Memory B cell (primary cell): Measurements from ENCODE around the gene KYNU.

Source experiments
- ATAC-seq: fragments of 150-1000 bp; cut with Tn5 transposase; 2 replicates; pipeline ENCODE4 v1.10.0; 2021; ENCODE audit warnings: low read depth, mild to moderate bottlenecking, moderate library complexity
- DNase-seq, 2 donors: peaks; one replicate each; pipeline ENCODE4 v3.0.0; 2022; ENCODE audit warnings: low spot score in 2 of 2
- H3K27ac Mint-ChIP-seq: one replicate; pipeline ENCODE4 v1.8.0; 2022; ENCODE audit warnings: mild to moderate bottlenecking, moderate library complexity, mixed read lengths
- H3K27me3 Mint-ChIP-seq: one replicate; pipeline ENCODE4 v1.8.0; 2022; ENCODE audit warnings: mixed read lengths
- H3K36me3 Mint-ChIP-seq: one replicate; pipeline ENCODE4 v1.8.0; 2022; ENCODE audit warnings: mild to moderate bottlenecking, mixed read lengths
- H3K4me1 Mint-ChIP-seq: one replicate; pipeline ENCODE4 v1.8.0; 2022; ENCODE audit warnings: mixed read lengths
- H3K4me3 Mint-ChIP-seq: one replicate; pipeline ENCODE4 v1.8.0; 2022; ENCODE audit warnings: mild to moderate bottlenecking, moderate library complexity, mixed read lengths
- H3K9me3 Mint-ChIP-seq: one replicate; pipeline ENCODE4 v1.8.0; 2022; ENCODE audit warnings: mixed read lengths

The KYNU gene

DNA sequence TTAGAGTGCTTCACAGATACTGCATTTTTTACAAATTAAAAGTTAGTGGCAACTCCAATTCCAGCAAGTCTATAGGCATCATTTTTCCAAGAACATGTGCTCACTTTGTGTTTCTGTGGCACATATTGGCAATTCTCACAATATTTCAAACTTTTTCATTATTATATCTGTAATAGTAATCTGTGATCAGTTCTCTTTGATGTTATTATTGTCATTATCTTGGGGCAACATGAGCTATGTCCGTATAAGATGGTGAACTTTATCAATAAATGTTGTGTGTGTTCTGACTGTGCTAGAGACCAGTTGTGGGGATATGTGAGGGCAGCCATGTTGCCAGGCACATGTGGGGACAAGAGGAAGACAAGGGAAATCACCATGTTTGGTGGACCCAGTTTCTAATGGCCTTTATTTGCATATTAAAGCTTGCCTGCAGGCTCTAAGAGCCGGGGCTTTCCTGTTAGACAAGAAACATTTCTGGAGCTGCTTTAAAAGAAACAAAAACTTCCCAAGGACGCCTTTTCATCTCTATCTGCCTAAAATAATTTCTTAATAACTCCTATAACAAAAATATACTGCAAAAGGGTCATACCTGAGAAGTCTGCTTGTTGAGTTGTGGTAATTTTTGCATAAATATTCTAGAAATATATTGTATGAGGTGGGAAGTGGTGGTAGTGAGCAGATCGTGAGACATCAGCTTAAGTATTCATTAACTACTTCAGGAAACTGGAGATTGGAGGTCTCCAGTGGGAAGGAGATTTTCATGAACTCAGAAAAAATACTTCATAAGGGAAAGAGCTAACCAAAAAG is 37.2 kb downstream of the KYNU start:
- peaks cover 37% of the 10 kb centered on the region for H3K4me1 Mint-ChIP-seq
- no peaks in the 10 kb centered on the region for H3K27me3 Mint-ChIP-seq
- H3K27ac Mint-ChIP-seq: peak overlapping the region; percentile 94
- peak; percentile 15 to 29 for DNase-seq
- H3K4me3 Mint-ChIP-seq: peak overlapping the region; percentile 75
- H3K9me3 Mint-ChIP-seq: peaks cover 9% of the 10 kb centered on the region
- ATAC-seq: peak; percentile 100
- H3K36me3 Mint-ChIP-seq: peaks cover 26% of the 10 kb centered on the region

DNA sequence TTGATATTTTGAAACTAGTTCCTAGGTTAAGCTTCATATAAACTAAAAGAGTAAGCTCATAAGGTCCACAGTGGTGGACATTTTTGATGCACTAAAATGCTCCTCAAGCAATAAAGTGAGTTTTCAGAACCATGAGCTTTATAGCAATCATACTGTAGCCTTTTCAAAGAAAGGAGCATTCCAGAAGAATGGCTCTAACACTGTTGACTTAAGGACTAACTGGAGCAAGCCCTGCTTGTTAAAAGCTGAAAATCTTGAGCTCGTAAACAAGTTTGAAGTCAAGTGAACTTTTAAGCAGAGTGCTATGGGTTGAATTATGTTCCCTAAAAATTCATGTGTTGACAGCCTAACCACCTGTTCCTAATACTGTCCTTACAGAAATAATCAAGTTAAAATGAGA is 38.0 kb downstream of the KYNU start:
- Mint-ChIP-seq H3K9me3 (peaks cover 9% of the 10 kb centered on the region), H3K27ac (peak overlapping the region; percentile 94), H3K4me3 (peak overlapping the region; percentile 75), H3K4me1 (peaks cover 37% of the 10 kb centered on the region), H3K36me3 (peaks cover 26% of the 10 kb centered on the region), H3K27me3 (no peaks in the 10 kb centered on the region)
- no peak for DNase-seq
- no peak for ATAC-seq

- Mint-ChIP-seq H3K27ac (no peak overlapping the region), H3K27me3 (no peaks in the 10 kb centered on the region), H3K36me3 (peaks cover 21% of the 10 kb centered on the region), H3K9me3 (peaks cover under 1% of the 10 kb centered on the region), H3K4me1 (peaks cover 23% of the 10 kb centered on the region), H3K4me3 (no peak overlapping the region)
- DNase-seq (no peak), ATAC-seq (no peak)
Observed at GRCh38 chr2:142918624-142919023, 41.2 kb downstream of the KYNU start.

DNA sequence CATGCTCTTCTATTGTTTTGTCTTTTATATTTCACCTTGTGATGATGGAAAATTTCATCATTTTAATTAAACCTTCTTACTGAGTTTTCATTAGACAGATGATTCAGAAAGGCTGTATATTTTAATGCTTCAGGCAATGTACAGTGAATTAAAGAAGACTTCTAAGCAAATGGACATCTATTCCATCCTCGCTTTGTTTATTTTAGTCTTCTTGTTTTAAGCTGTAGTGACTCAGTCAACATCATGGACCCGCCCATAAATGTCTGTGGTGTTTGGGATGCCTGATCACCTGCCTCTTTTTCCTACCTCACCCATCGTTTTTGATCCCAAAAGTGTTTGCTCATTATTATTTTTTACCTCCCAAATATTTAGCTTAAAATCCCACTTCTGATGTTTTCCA is 43.1 kb downstream of the KYNU start:
- Mint-ChIP-seq H3K36me3 (peaks cover 24% of the 10 kb centered on the region), H3K27ac (peak overlapping the region; percentile 31), H3K4me1 (peaks cover 10% of the 10 kb centered on the region), H3K9me3 (no peaks in the 10 kb centered on the region), H3K4me3 (no peak overlapping the region), H3K27me3 (no peaks in the 10 kb centered on the region)
- ATAC-seq: no peak
- no peak for DNase-seq

DNA sequence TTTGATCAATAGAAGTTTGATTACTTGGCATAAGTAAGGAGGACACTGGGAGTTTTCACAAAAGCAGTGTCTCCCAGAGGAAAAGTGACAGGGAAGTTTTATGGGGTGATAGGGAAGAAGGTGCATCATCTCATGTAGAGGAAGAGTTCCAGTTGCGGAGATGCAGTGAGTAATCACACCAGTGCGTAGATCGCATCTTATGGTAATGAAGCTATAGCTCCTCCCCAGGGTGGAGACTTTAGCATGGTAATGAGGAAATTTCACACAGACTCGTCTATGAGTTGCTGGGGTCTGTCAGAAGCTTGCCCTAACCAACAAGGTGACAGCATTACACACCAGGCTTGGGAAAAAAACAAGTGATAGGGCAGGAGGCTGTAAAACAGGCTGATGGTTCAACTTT is 49.0 kb downstream of the KYNU start:
- H3K4me1 Mint-ChIP-seq: peaks cover 3% of the 10 kb centered on the region
- peaks cover 21% of the 10 kb centered on the region for H3K36me3 Mint-ChIP-seq
- H3K9me3 Mint-ChIP-seq: no peaks in the 10 kb centered on the region
- H3K27me3 Mint-ChIP-seq: no peaks in the 10 kb centered on the region
- DNase-seq: no peak
- H3K4me3 Mint-ChIP-seq: no peak overlapping the region
- no peak overlapping the region for H3K27ac Mint-ChIP-seq
- no peak for ATAC-seq

DNA sequence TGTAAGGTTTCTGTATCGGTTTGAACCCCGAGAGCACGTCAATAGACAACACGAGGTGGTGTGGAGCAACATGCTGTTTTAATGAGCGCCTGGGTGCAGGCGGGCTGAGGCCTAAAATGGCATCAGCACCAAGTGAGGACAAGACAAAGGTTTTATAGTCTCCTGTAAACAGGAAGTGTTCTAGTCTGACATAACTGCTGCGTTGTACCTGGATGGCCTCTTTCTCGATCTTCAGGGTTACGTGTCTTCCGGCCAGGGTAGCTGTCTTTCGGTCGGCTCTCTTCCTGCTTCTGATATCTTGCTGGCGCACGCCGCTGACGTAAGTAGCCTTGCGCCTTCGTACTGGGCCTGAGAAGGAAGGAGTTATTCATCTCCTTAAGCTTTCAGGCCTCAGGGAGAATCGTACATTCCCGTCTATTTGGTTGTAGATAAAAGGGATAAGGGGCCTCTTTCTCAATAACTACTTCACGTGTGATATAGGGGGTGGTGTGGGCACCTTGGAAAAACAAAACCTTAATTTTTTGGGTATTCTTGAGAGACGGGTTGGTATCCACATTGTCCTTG is 53.5 kb downstream of the KYNU start:
- no peak overlapping the region for H3K27ac Mint-ChIP-seq
- no peak for ATAC-seq

DNA sequence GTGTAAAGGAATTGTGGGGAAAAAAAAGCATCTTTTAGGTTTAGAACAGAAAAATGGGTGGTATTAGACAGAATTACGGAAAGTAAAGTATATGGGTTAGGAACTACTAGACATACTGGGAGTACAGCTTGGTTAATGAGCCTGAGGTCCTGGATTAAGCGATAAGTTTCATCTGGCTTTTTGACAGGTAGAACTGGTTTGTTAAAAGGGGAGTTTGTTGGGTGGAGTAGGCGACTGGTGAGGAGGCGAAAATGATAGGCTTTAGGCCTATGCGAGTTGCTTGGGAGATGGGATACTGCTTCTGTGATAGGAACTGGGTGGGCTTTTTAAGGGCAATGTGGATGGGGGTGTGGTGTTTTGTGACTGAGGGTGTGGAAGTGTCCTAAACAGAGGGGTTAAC is 56.5 kb downstream of the KYNU start:
- Mint-ChIP-seq H3K27me3 (no peaks in the 10 kb centered on the region), H3K9me3 (no peaks in the 10 kb centered on the region), H3K4me3 (no peak overlapping the region), H3K4me1 (peaks cover 9% of the 10 kb centered on the region), H3K36me3 (peaks cover 17% of the 10 kb centered on the region), H3K27ac (no peak overlapping the region)
- DNase-seq (no peak), ATAC-seq (no peak)

More for the DNA sequence above, 53.5 kb downstream of the KYNU start:
- Mint-ChIP-seq H3K9me3 (no peaks in the 10 kb centered on the region), H3K36me3 (peaks cover 18% of the 10 kb centered on the region), H3K4me1 (peaks cover 7% of the 10 kb centered on the region), H3K27me3 (no peaks in the 10 kb centered on the region), H3K4me3 (no peak overlapping the region)
- no peak for DNase-seq

GRCh38 chr2:142935563-142936089 is 58.2 kb downstream of the KYNU start:
- DNase-seq (no peak), ATAC-seq (no peak)
- Mint-ChIP-seq H3K27ac (no peak overlapping the region), H3K4me1 (peaks cover 9% of the 10 kb centered on the region), H3K9me3 (no peaks in the 10 kb centered on the region), H3K36me3 (peaks cover 13% of the 10 kb centered on the region), H3K27me3 (no peaks in the 10 kb centered on the region), H3K4me3 (no peak overlapping the region)

GRCh38 chr2:142936629-142937028 is 59.2 kb downstream of the KYNU start:
- no peak for ATAC-seq
- peaks cover 13% of the 10 kb centered on the region for H3K36me3 Mint-ChIP-seq

DNA sequence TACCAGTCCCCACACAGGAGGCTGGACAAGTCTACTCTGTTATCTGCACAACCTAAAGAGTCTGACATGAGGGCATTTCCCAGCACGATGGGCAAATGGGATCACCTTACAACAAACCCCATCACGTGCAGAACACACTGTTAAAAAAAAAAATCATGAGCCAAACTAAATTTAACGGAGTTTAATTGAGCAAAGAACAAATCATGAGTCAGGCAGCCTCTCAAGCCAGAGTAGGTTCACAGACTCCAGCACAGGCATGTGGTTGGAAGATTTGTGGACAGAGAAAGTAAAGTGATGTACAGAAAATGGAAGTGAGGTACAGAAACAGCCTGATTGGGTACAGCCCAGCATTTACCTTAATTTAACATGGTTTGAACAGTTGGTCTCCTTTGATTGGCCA is 59.9 kb downstream of the KYNU start:
- Mint-ChIP-seq H3K9me3 (no peaks in the 10 kb centered on the region), H3K4me3 (no peak overlapping the region), H3K27me3 (no peaks in the 10 kb centered on the region), H3K27ac (peak overlapping the region; percentile 32), H3K4me1 (peaks cover 9% of the 10 kb centered on the region), H3K36me3 (peaks cover 13% of the 10 kb centered on the region)
- no peak for ATAC-seq
- DNase-seq: no peak

More at GRCh38 chr2:142936629-142937028, 59.2 kb downstream of the KYNU start:
- Mint-ChIP-seq H3K9me3 (no peaks in the 10 kb centered on the region), H3K27ac (peak overlapping the region; percentile 32), H3K4me1 (peaks cover 9% of the 10 kb centered on the region), H3K4me3 (no peak overlapping the region), H3K27me3 (no peaks in the 10 kb centered on the region)
- no peak for DNase-seq

DNA sequence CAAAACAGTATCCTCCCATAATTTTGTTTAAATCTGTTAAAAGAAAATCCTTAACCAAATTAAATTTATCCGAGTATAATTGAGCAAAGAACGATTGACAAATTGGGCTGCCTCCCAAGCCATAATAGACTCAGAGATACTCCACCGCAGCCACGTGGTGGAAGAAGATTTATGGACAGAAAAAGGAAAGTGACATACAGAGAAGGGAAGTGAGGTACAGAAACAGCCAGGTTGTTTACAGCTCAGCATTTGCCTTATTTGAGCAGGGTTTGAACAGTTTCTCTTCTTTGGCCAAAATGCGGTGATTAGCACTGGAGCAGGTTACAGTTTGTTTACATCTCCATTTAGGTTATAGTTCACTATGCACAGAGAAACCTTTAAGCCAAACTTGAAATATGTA is 60.8 kb downstream of the KYNU start:
- no peak overlapping the region for H3K4me3 Mint-ChIP-seq
- H3K27me3 Mint-ChIP-seq: no peaks in the 10 kb centered on the region
- no peaks in the 10 kb centered on the region for H3K9me3 Mint-ChIP-seq
- DNase-seq (no peak), ATAC-seq (no peak)
- peaks cover 11% of the 10 kb centered on the region for H3K4me1 Mint-ChIP-seq
- peak overlapping the region; percentile 40 for H3K27ac Mint-ChIP-seq
- H3K36me3 Mint-ChIP-seq: peaks cover 13% of the 10 kb centered on the region

DNA sequence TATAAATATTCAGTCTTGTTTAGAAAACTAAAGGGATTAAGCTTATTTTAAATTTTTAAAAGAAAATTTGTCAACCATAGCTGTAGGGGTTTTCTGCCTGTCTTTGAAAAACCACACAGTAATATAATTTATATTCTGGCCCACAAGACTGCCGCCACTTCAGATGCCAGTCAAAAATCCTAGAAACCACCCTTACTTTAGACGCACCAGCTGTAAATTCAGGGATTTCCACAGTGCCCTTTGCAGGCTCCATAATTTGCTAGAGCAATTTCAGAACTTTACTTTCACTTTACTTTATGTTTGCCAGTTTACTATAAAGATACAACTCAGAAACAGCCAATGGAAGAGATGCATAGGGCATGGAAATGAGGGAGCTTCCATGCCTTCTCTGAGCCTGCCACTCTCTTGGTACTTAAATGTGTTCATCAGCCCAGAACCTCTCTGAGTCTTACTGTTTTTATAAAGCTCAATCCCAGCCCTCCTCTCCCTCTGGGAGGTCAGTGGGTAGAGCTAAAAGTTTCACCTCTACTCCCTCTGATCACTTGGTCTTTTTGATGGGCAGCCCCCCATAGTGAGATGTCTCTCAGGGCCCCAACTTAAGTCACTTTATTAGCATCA is 63.3 kb downstream of the KYNU start:
- Mint-ChIP-seq H3K27ac (peak overlapping the region; percentile 85), H3K27me3 (no peaks in the 10 kb centered on the region), H3K36me3 (peaks cover 11% of the 10 kb centered on the region), H3K4me1 (peaks cover 9% of the 10 kb centered on the region), H3K9me3 (peaks cover 3% of the 10 kb centered on the region), H3K4me3 (no peak overlapping the region)
- DNase-seq: no peak
- ATAC-seq: no peak

DNA sequence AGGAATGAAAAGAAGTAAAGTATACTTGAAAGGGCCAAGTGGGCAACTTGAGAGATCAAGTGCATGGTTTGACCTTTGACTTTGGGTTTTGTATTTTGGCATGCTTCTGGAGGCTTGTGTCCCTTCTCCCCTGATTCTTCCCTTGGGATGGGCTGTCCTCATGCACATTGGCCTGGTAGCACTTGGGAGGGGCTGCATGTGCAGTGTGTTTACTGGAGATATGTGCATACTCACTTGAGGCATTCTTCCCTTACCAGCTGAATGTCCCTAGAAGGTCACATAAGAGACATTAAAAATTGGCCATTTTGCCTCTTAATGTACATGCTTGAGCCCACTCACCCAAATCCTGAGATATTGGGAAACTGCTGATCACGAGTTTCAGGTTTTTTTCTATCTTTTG is 65.2 kb downstream of the KYNU start:
- no peak for DNase-seq

GRCh38 chr2:142944264-142944663 is 66.8 kb downstream of the KYNU start:
- no peak for ATAC-seq
- Mint-ChIP-seq H3K27ac (no peak overlapping the region), H3K36me3 (peaks cover 34% of the 10 kb centered on the region), H3K27me3 (no peaks in the 10 kb centered on the region), H3K4me1 (peaks cover 5% of the 10 kb centered on the region), H3K4me3 (no peak overlapping the region), H3K9me3 (peaks cover 6% of the 10 kb centered on the region)
- no peak for DNase-seq

More for the DNA sequence above, 65.2 kb downstream of the KYNU start:
- Mint-ChIP-seq H3K4me3 (no peak overlapping the region), H3K36me3 (peaks cover 18% of the 10 kb centered on the region), H3K9me3 (peaks cover 3% of the 10 kb centered on the region), H3K27me3 (no peaks in the 10 kb centered on the region), H3K27ac (no peak overlapping the region), H3K4me1 (peaks cover 5% of the 10 kb centered on the region)
- ATAC-seq: no peak
